Right lobe of liver (tissue), 6 donors: Measurements from ENCODE around the gene CERS3. TPM values are rescaled to one million over a fixed set of nuclear protein-coding genes. Genes with fewer than 3 reads are reported as not detected.

Source experiments
- ATAC-seq, 4 donors: fragments of 200-7000 bp; cut with Tn5 transposase; one replicate each; pipeline ENCODE4 v1.9.1; 2020; ENCODE audit warnings: mild to moderate bottlenecking in 4 of 4, moderate library complexity in 4 of 4
- DNase-seq, 3 donors: peaks; one replicate each; pipeline ENCODE4 v3.0.0-alpha.2; 2020
- H3K27ac ChIP-seq, 3 donors: fragments of 200-600 bp; one replicate each; pipeline ENCODE4 v1.8.0; 2022
- H3K27me3 ChIP-seq, 2 donors: fragments of 200-600 bp; one replicate each; pipeline ENCODE4 v1.8.0; 2022
- H3K36me3 ChIP-seq, 4 donors: fragments of 200-600 bp; sonication (generic) in 1 of 4; one replicate each; pipeline versions ENCODE4 v1.5.1 to v1.8.0; 2017 to 2022; ENCODE audit warnings: control low read depth in 1 of 4
- H3K4me1 ChIP-seq, 4 donors: fragments of 200-600 bp; sonication (generic) in 1 of 4; one replicate each; pipeline versions ENCODE4 v1.5.1 to v1.8.0; 2017 to 2022; ENCODE audit warnings: control low read depth in 1 of 4
- H3K4me3 ChIP-seq, 3 donors: fragments of 200-600 bp; one replicate each; pipeline ENCODE4 v1.8.0; 2022
- H3K9me3 ChIP-seq, 4 donors: fragments of 200-600 bp; sonication (generic) in 1 of 4; one replicate each; pipeline versions ENCODE4 v1.5.1 to v1.8.0; 2017 to 2022; ENCODE audit warnings: control low read depth in 1 of 4
- CTCF ChIP-seq, 4 donors: fragments of 200-600 bp in 3 of 4; fragments of 450-650 bp in 1 of 4; IDR thresholded peaks; one replicate each; pipeline versions ENCODE4 v1.5.1 to v1.8.0; 2016 to 2022; ENCODE audit warnings: antibody characterized with exemption in 4 of 4, mild to moderate bottlenecking in 2 of 4
- POLR2A ChIP-seq: fragments of 450-650 bp; IDR thresholded peaks from one replicate; pipeline ENCODE4 v1.6.1; 2017; ENCODE audit warnings: antibody characterized with exemption, mild to moderate bottlenecking
- WGBS: methylation state at CpG from one replicate; pipeline ENCODE4 v1.1.6; 2018; ENCODE audit warnings: low coverage, low lambda C conversion rate; ENCODE audit not compliant: insufficient coverage; ENCODE audit errors: missing lambda C conversion rate; 5-methylcytosine and 5-hydroxymethylcytosine counted together
- intact Hi-C, 2 donors: fragments of 100-400 bp; cut with DNase I; formaldehyde crosslinking; loops; one replicate each; pipeline versions ENCODE4 v1.11.2 to v1.14.1; 2022
- total RNA-seq, 6 experiments: library from RNA; depleted of rRNA in 2 of 6; stranded (reverse); fragments of >200 nt in 2 of 6; fragmentation: NEBNext Ultra II Directional in 3 of 6; extraction: Animal tissue kit (Norgen Biotek cat#: 25700) in 3 of 6; gene quantifications; one replicate each; pipeline versions ENCODE4 v1.1.0 to v1.2.4, GENCODE V29; 2016 to 2023
- donor health status: DM: no; HTN: yes; CAD: no.
- donor health status: DM: no; HTN: no; CAD: no.
- donor health status: DM: no; HTN: no; CAD: no.
- donor health status: DM: no; HTN: yes; CAD: no.
- donor health status: DM: no; HTN: yes; CAD: no.

CERS3 gene
- total RNA-seq, 6 experiments from 2014 or later: not detected

- H3K9me3 ChIP-seq: no peaks in the 10 kb centered on the region
- no peaks in the 10 kb centered on the region for H3K4me1 ChIP-seq
- DNase-seq (peak; percentile 31 to 60 (median 45)), ATAC-seq (peak; percentile 90 to 97 (median 94))
- H3K4me3 ChIP-seq: no peak overlapping the region
- H3K27me3 ChIP-seq: no peaks in the 10 kb centered on the region
- intact Hi-C loops: no loop called here
- H3K27ac ChIP-seq: peak overlapping the region in 1 of 3 donors; percentile 24
- WGBS: 5% methylated on average over 3 of the region's 3 CpGs
- TF ChIP-seq POLR2A (no peak), CTCF (IDR thresholded peaks at IDR 0.05) (peak; percentile 51 to 72 (median 68))
- H3K36me3 ChIP-seq: no peaks in the 10 kb centered on the region
Observed at GRCh38 chr15:100383302-100384107, 145.2 kb downstream of the CERS3 start.

- Histone ChIP-seq H3K4me1 (peaks cover 0 to 5% (median 0%) of the 10 kb centered on the region in 4 donors), H3K27me3 (no peaks in the 10 kb centered on the region), H3K4me3 (peak overlapping the region in 2 of 3 donors; percentile 60 to 63), H3K36me3 (no peaks in the 10 kb centered on the region), H3K27ac (peak overlapping the region in 1 of 3 donors; percentile 79), H3K9me3 (no peaks in the 10 kb centered on the region)
- WGBS: 38% methylated on average over 5 of the region's 8 CpGs
- TF ChIP-seq CTCF (IDR thresholded peaks at IDR 0.05): no peak
- TF ChIP-seq POLR2A: no peak
- DNase-seq (no peak), ATAC-seq (peak; percentile 46 to 57 (median 54))
- intact Hi-C loops: no loop called here
Observed at GRCh38 chr15:100373942-100374341, 154.8 kb downstream of the CERS3 start.

GRCh38 chr15:100373120-100373896 is 155.4 kb downstream of the CERS3 start:
- TF ChIP-seq POLR2A (peak; percentile 7), CTCF (IDR thresholded peaks at IDR 0.05) (no peak)
- DNase-seq: no peak
- Histone ChIP-seq H3K4me3 (peak overlapping the region; percentile 23 to 63 (median 60)), H3K36me3 (no peaks in the 10 kb centered on the region), H3K27ac (peak overlapping the region in 2 of 3 donors; percentile 55 to 79), H3K27me3 (no peaks in the 10 kb centered on the region), H3K4me1 (peaks cover 0 to 5% (median 0%) of the 10 kb centered on the region in 4 donors), H3K9me3 (no peaks in the 10 kb centered on the region)
- WGBS: 1% methylated on average over 17 of the region's 82 CpGs
- ATAC-seq: peak; percentile 49 to 72 (median 68)
- intact Hi-C loops: no loop called here

DNA sequence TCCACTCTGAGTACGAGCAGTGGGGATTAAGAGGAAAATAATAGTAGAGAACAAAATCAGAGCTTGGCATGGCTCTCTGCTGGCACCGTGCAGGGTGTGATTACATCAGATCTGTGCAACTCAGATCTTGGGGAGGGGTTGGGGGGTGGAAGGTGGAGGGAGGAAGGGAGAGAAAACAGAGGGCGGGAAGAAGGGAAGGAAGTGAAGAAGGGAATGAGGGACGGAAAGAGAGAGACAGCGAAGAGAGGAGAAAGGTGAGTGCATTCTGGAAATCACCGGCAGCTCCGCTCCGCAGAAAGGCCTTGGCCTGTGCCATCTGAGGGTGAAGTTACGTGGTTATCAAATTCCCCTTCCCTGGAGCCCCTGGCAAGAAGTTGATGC is 156.0 kb downstream of the CERS3 start:
- WGBS: 6% methylated on average over 9 of the region's 9 CpGs
- intact Hi-C loops: no loop called here
- peak overlapping the region in 2 of 3 donors; percentile 55 to 79 for H3K27ac ChIP-seq
- ATAC-seq: peak; percentile 84 to 93 (median 86)
- TF ChIP-seq CTCF (IDR thresholded peaks at IDR 0.05) (no peak), POLR2A (no peak)
- peaks cover 0 to 5% (median 0%) of the 10 kb centered on the region in 4 donors for H3K4me1 ChIP-seq
- H3K36me3 ChIP-seq: no peaks in the 10 kb centered on the region
- H3K27me3 ChIP-seq: no peaks in the 10 kb centered on the region
- H3K9me3 ChIP-seq: no peaks in the 10 kb centered on the region
- H3K4me3 ChIP-seq: peak overlapping the region; percentile 23 to 63 (median 60)
- DNase-seq: peak in 1 of 3 donors; percentile 64
